Keratinocyte (primary cell): ENCODE measurements around the gene NCEH1. TPM values are rescaled to one million over a fixed set of nuclear protein-coding genes. Genes with fewer than 3 reads are reported as not detected.
A peak's percentile ranks its signal among the peaks of the same experiment; 100 is the strongest.

Experiments used
- DNase-seq: peaks from one replicate; pipeline ENCODE4 v3.0.0-alpha.2; 2011; ENCODE audit warnings: low read depth, missing footprints, low spot score
- FAIRE-seq: peaks from 2 replicates; lab custom pipeline; 2011; peaks lifted over from hg19 to GRCh38; lab: Jason Lieb, UNC
- H2AFZ ChIP-seq: 2 replicates; pipeline ENCODE4 v1.6.0; 2012; ENCODE audit warnings: low read length, control low read depth, inconsistent platforms; ENCODE audit not compliant: control insufficient read depth
- H3K27ac ChIP-seq: 2 replicates; pipeline ENCODE4 v1.5.1; 2011; ENCODE audit warnings: low read length; ENCODE audit not compliant: control insufficient read depth, insufficient read depth
- H3K27me3 ChIP-seq: 3 replicates; pipeline ENCODE4 v1.6.0; 2011; ENCODE audit warnings: low read length; ENCODE audit not compliant: control insufficient read depth, insufficient read depth; ENCODE audit errors: extremely low read depth
- H3K36me3 ChIP-seq, 2 experiments: 2 replicates in 1 of 2; 3 replicates in 1 of 2; pipeline ENCODE4 v1.5.1; 2011; ENCODE audit warnings: low read length in 2 of 2, mild to moderate bottlenecking in 1 of 2; ENCODE audit not compliant: control insufficient read depth in 2 of 2, insufficient read depth in 2 of 2; ENCODE audit errors: extremely low read depth in 1 of 2
- H3K4me1 ChIP-seq: 3 replicates; pipeline ENCODE4 v1.5.1; 2011; ENCODE audit warnings: low read length; ENCODE audit not compliant: control insufficient read depth, insufficient read depth; ENCODE audit errors: extremely low read depth
- H3K4me2 ChIP-seq: 3 replicates; pipeline ENCODE4 v1.6.0; 2011; ENCODE audit warnings: low read depth, low read length; ENCODE audit not compliant: control insufficient read depth, insufficient read depth; ENCODE audit errors: extremely low read depth
- H3K4me3 ChIP-seq, 3 experiments: fragments of 200-600 bp in 1 of 3; sonication (generic) in 1 of 3; 2 replicates in 2 of 3; 3 replicates in 1 of 3; pipeline ENCODE4 v1.5.1; 2011 to 2016; ENCODE audit warnings: low read length in 3 of 3, mild to moderate bottlenecking in 3 of 3, control low read depth in 2 of 3, inconsistent platforms in 1 of 3, low read depth in 1 of 3, mixed read lengths in 1 of 3, mixed run types in 1 of 3, moderate library complexity in 1 of 3; ENCODE audit not compliant: control insufficient read depth in 2 of 3, insufficient read depth in 2 of 3; ENCODE audit errors: extremely low read depth in 1 of 3
- H3K79me2 ChIP-seq: 2 replicates; pipeline ENCODE4 v1.6.0; 2012; ENCODE audit warnings: low read length; ENCODE audit not compliant: control insufficient read depth, insufficient read depth
- H3K9ac ChIP-seq: 3 replicates; pipeline ENCODE4 v1.6.0; 2011; ENCODE audit warnings: low read length; ENCODE audit not compliant: control insufficient read depth, insufficient read depth; ENCODE audit errors: extremely low read depth
- H3K9me1 ChIP-seq: 3 replicates; pipeline ENCODE4 v1.6.0; 2011; ENCODE audit warnings: low read length; ENCODE audit not compliant: control insufficient read depth, insufficient read depth; ENCODE audit errors: extremely low read depth
- H3K9me3 ChIP-seq: 2 replicates; pipeline ENCODE4 v1.5.1; 2012; ENCODE audit warnings: low read depth, low read length; ENCODE audit not compliant: control insufficient read depth
- H4K20me1 ChIP-seq: 3 replicates; pipeline ENCODE4 v1.6.0; 2011; ENCODE audit warnings: low read length; ENCODE audit not compliant: control insufficient read depth, insufficient read depth; ENCODE audit errors: extremely low read depth
- EZH2 ChIP-seq: IDR thresholded peaks from one replicate; pipeline ENCODE4 v1.6.1; 2012; ENCODE audit warnings: inconsistent platforms, mild to moderate bottlenecking, low read length, moderate library complexity
- dilution Hi-C: fragments of 300-500 bp; cut with MboI; formaldehyde crosslinking; loops from one replicate; pipeline ENCODE4 v1.7.0; 2020; ENCODE audit warnings: low sequenced_read_pairs; ENCODE audit not compliant: extremely low pct_ligation_motif_present
- polyA plus RNA-seq, 5 experiments: library from polyadenylated mRNA; depleted of rRNA in 3 of 5; stranded (reverse) in 3 of 5; stranded (forward) in 1 of 5; unstranded in 1 of 5; fragments of >200 nt; gene quantifications; 1 replicate in 1 of 5; 2 replicates in 3 of 5; 3 replicates in 1 of 5; pipeline versions ENCODE4 v1.2.1 to v1.2.3, GENCODE V29; 2011 to 2012; ENCODE audit warnings: missing spikeins in 2 of 5, low read depth in 1 of 5, low replicate concordance in 1 of 5
- TF ChIP-seq, protein P1 (sequence below), 3 experiments: IDR thresholded peaks in 1 of 3; conservative IDR thresholded peaks in 1 of 3; optimal IDR thresholded peaks in 1 of 3; 2 replicates in 2 of 3; 3 replicates in 1 of 3; pipeline versions ENCODE3 to v1.5.1; 2011; ENCODE audit warnings: low read length in 3 of 3, mild to moderate bottlenecking in 3 of 3, moderate library complexity in 2 of 3, control low read depth in 1 of 3, inconsistent platforms in 1 of 3; ENCODE audit not compliant: insufficient read depth in 2 of 3; ENCODE audit errors: extremely low read depth in 1 of 3

NCEH1 gene
- polyA plus RNA-seq, 1 donor (not counting 4 experiments of a cell fraction or from before 2014, with no cell fraction given): 13.2 TPM

DNA sequence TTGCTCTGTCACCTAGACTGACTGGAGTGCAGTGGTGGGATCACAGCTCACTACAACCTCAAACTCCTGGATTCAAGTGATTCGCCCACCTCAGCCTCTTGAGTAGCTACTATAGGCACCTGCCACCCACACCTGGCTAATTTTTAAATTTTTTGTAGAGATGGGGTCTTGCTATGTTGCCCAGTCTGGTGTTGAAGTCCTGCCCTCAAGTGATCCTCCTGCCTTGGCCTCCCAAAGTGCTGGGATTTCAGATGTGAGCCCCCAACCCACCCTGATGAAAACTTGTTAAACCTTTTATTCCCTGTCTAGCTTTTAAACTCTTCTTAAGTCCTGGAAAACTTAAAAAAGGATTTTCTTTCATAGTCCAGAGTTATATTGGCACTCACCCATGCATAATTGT, 42.3 kb upstream of the NCEH1 start:
- no peaks in the 10 kb centered on the region for H3K27me3 ChIP-seq
- DNase-seq (no peak), FAIRE-seq (no peak)
- H3K36me3 ChIP-seq: peaks cover 3 to 11% of the 10 kb centered on the region in 2 experiments
- peaks cover 53% of the 10 kb centered on the region for H3K79me2 ChIP-seq
- peaks cover 37% of the 10 kb centered on the region for H3K4me1 ChIP-seq
- H3K4me2 ChIP-seq: peak overlapping the region; percentile 14
- no peak overlapping the region for H3K4me3 ChIP-seq
- H3K9me3 ChIP-seq: no peaks in the 10 kb centered on the region
- H3K9ac ChIP-seq: no peak overlapping the region
- TF ChIP-seq, protein P1, sequence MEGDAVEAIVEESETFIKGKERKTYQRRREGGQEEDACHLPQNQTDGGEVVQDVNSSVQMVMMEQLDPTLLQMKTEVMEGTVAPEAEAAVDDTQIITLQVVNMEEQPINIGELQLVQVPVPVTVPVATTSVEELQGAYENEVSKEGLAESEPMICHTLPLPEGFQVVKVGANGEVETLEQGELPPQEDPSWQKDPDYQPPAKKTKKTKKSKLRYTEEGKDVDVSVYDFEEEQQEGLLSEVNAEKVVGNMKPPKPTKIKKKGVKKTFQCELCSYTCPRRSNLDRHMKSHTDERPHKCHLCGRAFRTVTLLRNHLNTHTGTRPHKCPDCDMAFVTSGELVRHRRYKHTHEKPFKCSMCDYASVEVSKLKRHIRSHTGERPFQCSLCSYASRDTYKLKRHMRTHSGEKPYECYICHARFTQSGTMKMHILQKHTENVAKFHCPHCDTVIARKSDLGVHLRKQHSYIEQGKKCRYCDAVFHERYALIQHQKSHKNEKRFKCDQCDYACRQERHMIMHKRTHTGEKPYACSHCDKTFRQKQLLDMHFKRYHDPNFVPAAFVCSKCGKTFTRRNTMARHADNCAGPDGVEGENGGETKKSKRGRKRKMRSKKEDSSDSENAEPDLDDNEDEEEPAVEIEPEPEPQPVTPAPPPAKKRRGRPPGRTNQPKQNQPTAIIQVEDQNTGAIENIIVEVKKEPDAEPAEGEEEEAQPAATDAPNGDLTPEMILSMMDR (optimal IDR thresholded peaks at IDR 0.05 in 1 of 3, IDR thresholded peaks at IDR 0.05 in 1 of 3, conservative IDR thresholded peaks at IDR 0.05 in 1 of 3; ENCODE audit: extremely low read depth in 1 of 3, insufficient read depth in 2 of 3, low read length in 3 of 3): no peak
- no peak for TF ChIP-seq EZH2
- H2AFZ ChIP-seq: no peak overlapping the region
- dilution Hi-C loops: no loop called here
- no peak overlapping the region for H3K27ac ChIP-seq
- no peaks in the 10 kb centered on the region for H3K9me1 ChIP-seq
- no peaks in the 10 kb centered on the region for H4K20me1 ChIP-seq

DNA sequence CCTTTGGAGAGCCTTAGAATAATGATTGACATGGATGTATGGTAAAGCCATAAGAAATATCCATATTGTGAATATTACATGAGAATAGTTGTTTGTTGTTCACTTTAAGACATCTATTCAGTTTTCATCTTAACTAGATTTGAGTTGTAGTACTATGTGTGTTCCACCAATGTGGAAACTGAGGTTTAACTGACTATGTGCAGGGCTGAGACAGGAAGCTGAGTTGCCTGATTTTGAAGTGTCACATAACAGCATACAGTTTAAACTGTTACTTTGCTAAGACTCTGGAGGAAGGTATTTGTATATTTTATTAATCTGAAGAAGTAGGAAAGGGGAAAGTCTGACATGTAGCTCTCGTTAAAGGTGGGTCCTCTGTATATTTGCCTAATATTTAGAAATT, 41.8 kb upstream of the NCEH1 start:
- TF ChIP-seq, protein P1 (optimal IDR thresholded peaks at IDR 0.05 in 1 of 3, IDR thresholded peaks at IDR 0.05 in 1 of 3, conservative IDR thresholded peaks at IDR 0.05 in 1 of 3; ENCODE audit: extremely low read depth in 1 of 3, insufficient read depth in 2 of 3, low read length in 3 of 3): no peak
- no peak for TF ChIP-seq EZH2
- dilution Hi-C loops: no loop called here
- peak; percentile 26 for FAIRE-seq
- H3K4me2 ChIP-seq: peak overlapping the region; percentile 12
- no peak overlapping the region for H3K9ac ChIP-seq
- no peak for DNase-seq
- no peaks in the 10 kb centered on the region for H3K9me1 ChIP-seq
- no peak overlapping the region for H2AFZ ChIP-seq
- H3K36me3 ChIP-seq: peaks cover 3 to 11% of the 10 kb centered on the region in 2 experiments
- H3K4me1 ChIP-seq: peaks cover 37% of the 10 kb centered on the region
- peaks cover 53% of the 10 kb centered on the region for H3K79me2 ChIP-seq
- H3K9me3 ChIP-seq: no peaks in the 10 kb centered on the region
- no peaks in the 10 kb centered on the region for H3K27me3 ChIP-seq
- H4K20me1 ChIP-seq: no peaks in the 10 kb centered on the region
- no peak overlapping the region for H3K27ac ChIP-seq
- H3K4me3 ChIP-seq: peak overlapping the region in 1 of 3 experiments; percentile 3
